Activated CD4-positive, alpha-beta memory T cell treated with anti-CD3 and anti-CD28 coated beads, Interleukin-2, amount 10 ng/mL, durations not matched to agents 7 days and 5 days (primary cell): Measurements from ENCODE around the gene SYVN1. TPM values are rescaled to one million over a fixed set of nuclear protein-coding genes. Genes with fewer than 3 reads are reported as not detected.
"Not testable (repeated sequence)": the region's sequence is repeated elsewhere in the genome, so short reads cannot be mapped to it uniquely, and the experiment has no call there.

Experiments
- CTCF ChIA-PET: fragments of 350-600 bp; sonication (Branson Sonifier 250); formaldehyde crosslinking; loops from one replicate; lab custom pipeline; 2021; ENCODE audit warnings: antibody characterized with exemption, inconsistent platforms; lab: Charles Lee
- POLR2A ChIA-PET: fragments of 350-600 bp; sonication (Branson Sonifier 250); formaldehyde crosslinking; loops from one replicate; lab custom pipeline; 2021; ENCODE audit warnings: antibody characterized with exemption; lab: Charles Lee
- DNase-seq: peaks from one replicate; pipeline ENCODE4 v3.0.0-alpha.2; 2020
- H3K27ac Mint-ChIP-seq: one replicate; pipeline ENCODE4 v1.8.0; 2021; ENCODE audit warnings: mild to moderate bottlenecking, mixed read lengths
- H3K27me3 Mint-ChIP-seq: one replicate; pipeline ENCODE4 v1.8.0; 2021; ENCODE audit warnings: mixed read lengths
- H3K36me3 Mint-ChIP-seq: one replicate; pipeline ENCODE4 v1.8.0; 2021; ENCODE audit warnings: low read depth, mixed read lengths
- H3K4me1 Mint-ChIP-seq: one replicate; pipeline ENCODE4 v1.8.0; 2021; ENCODE audit warnings: mixed read lengths
- H3K4me3 Mint-ChIP-seq: one replicate; pipeline ENCODE4 v1.8.0; 2021; ENCODE audit warnings: mild to moderate bottlenecking, mixed read lengths
- H3K9me3 Mint-ChIP-seq: one replicate; pipeline ENCODE4 v1.8.0; 2021; ENCODE audit warnings: mixed read lengths
- total RNA-seq, 2 experiments: library from RNA; stranded (reverse); gene quantifications; one replicate each; pipeline ENCODE4 v1.2.3, GENCODE V29; 2021

SYVN1 gene
- 10 to 100 TPM; 39.4 to 42.2 TPM for total RNA-seq

GRCh38 chr11:65134240-65134951 lies at the start of gene SYVN1:
Gene SYVN1, minus strand, starts transcription at chr11:65134519. Its CDS starts 918 bp downstream, at chr11:65133601.
- peak within 1 kb of the TSS; percentile 98 for H3K4me3 Mint-ChIP-seq
- peaks cover 34% of the 10 kb centered on the region for H3K36me3 Mint-ChIP-seq
- DNase-seq: peak; percentile 92
- H3K27ac Mint-ChIP-seq: peak within 1 kb of the TSS; percentile 98
- peaks cover 35% of the 10 kb centered on the region for H3K4me1 Mint-ChIP-seq
- H3K9me3 Mint-ChIP-seq: no peaks in the 10 kb centered on the region
- ChIA-PET CTCF (interaction anchor here (0.7 to 3.3 kb wide), 18 partner anchors 9 to 337 kb away, joined by 3 to 25 read pairs (median 5); partner anchors contain the start of genes ARL2, CAPN1, CDC42EP2 and FAU), POLR2A (interaction anchor here (0.6 to 7.2 kb wide), 35 partner anchors 10 to 898 kb away, joined by 3 to 157 read pairs (median 5); partner anchors contain the start of genes ARL2, CAPN1, CDCA5 and DPF2)
- no peaks in the 10 kb centered on the region for H3K27me3 Mint-ChIP-seq

- peaks cover 25% of the 10 kb centered on the region for H3K4me1 Mint-ChIP-seq
- no peaks in the 10 kb centered on the region for H3K9me3 Mint-ChIP-seq
- DNase-seq: no peak
- peaks cover 21% of the 10 kb centered on the region for H3K36me3 Mint-ChIP-seq
- ChIA-PET POLR2A (interaction anchor here (1.2 to 3.9 kb wide), 6 partner anchors 14 to 79 kb away, joined by 4 to 30 read pairs (median 16); partner anchors contain the start of genes FAU, MRPL49, POLA2 and SPDYC), CTCF (interaction anchor here (1.2 to 1.5 kb wide), 2 partner anchors 147 to 150 kb away, joined by 3 read pairs; partner anchors contain the start of gene DPF2)
- H3K27me3 Mint-ChIP-seq: no peaks in the 10 kb centered on the region
- peak overlapping the region; percentile 95 for H3K4me3 Mint-ChIP-seq
- H3K27ac Mint-ChIP-seq: no peak overlapping the region
Measured at GRCh38 chr11:65183201-65183891, 49.0 kb upstream of the SYVN1 start.

GRCh38 chr11:65182258-65183170 lies 48.2 kb upstream of the SYVN1 start:
- peaks cover 21% of the 10 kb centered on the region for H3K36me3 Mint-ChIP-seq
- CTCF ChIA-PET: interaction anchor here (0.9 to 1.5 kb wide), 5 partner anchors 47 to 151 kb away, joined by 3 to 6 read pairs (median 3); partner anchors contain the start of gene DPF2

GRCh38 chr11:65181569-65182257 lies 47.4 kb upstream of the SYVN1 start, which contains the start of gene CAPN1:
Gene CAPN1, plus strand, starts transcription at chr11:65181928. Its CDS starts 774 bp downstream, at chr11:65182702.
- Mint-ChIP-seq H3K9me3 (no peaks in the 10 kb centered on the region), H3K27me3 (no peaks in the 10 kb centered on the region), H3K27ac (peak within 1 kb of the TSS; percentile 85), H3K36me3 (peaks cover 14% of the 10 kb centered on the region), H3K4me3 (peak within 1 kb of the TSS; percentile 95), H3K4me1 (peaks cover 25% of the 10 kb centered on the region)
- CTCF ChIA-PET: interaction anchor here (0.9 to 1.5 kb wide), 6 partner anchors 46 to 169 kb away, joined by 3 to 6 read pairs (median 4); partner anchors contain the start of gene DPF2
- DNase-seq: peak; percentile 83
- POLR2A ChIA-PET: interaction anchor here (0.7 to 3.9 kb wide), 11 partner anchors 12 to 318 kb away, joined by 3 to 30 read pairs (median 7); partner anchors contain the start of genes FAU, MRPL49, POLA2 and SPDYC

More at GRCh38 chr11:65182258-65183170, 48.2 kb upstream of the SYVN1 start:
- H3K27me3 Mint-ChIP-seq: no peaks in the 10 kb centered on the region
- POLR2A ChIA-PET: interaction anchor here (0.9 to 3.9 kb wide), 9 partner anchors 13 to 317 kb away, joined by 3 to 30 read pairs (median 10); partner anchors contain the start of genes FAU, MRPL49, POLA2 and SPDYC
- no peak for DNase-seq
- peak overlapping the region; percentile 75 for H3K27ac Mint-ChIP-seq
- peak overlapping the region; percentile 95 for H3K4me3 Mint-ChIP-seq
- H3K4me1 Mint-ChIP-seq: peaks cover 25% of the 10 kb centered on the region
- no peaks in the 10 kb centered on the region for H3K9me3 Mint-ChIP-seq

GRCh38 chr11:65180877-65181568 lies 46.7 kb upstream of the SYVN1 start:
- DNase-seq: peak; percentile 65
- Mint-ChIP-seq H3K4me3 (peak overlapping the region; percentile 95), H3K27ac (peak overlapping the region; percentile 65), H3K4me1 (peaks cover 25% of the 10 kb centered on the region), H3K9me3 (no peaks in the 10 kb centered on the region), H3K36me3 (peaks cover 9% of the 10 kb centered on the region), H3K27me3 (no peaks in the 10 kb centered on the region)
- POLR2A ChIA-PET: interaction anchor here (0.7 to 3.9 kb wide), 11 partner anchors 12 to 318 kb away, joined by 3 to 30 read pairs (median 7); partner anchors contain the start of genes FAU, MRPL49, POLA2 and SPDYC
- CTCF ChIA-PET: interaction anchor here (0.9 to 2.2 kb wide), 7 partner anchors 46 to 168 kb away, joined by 3 to 9 read pairs (median 4); no protein-coding TSS in a partner anchor

DNA sequence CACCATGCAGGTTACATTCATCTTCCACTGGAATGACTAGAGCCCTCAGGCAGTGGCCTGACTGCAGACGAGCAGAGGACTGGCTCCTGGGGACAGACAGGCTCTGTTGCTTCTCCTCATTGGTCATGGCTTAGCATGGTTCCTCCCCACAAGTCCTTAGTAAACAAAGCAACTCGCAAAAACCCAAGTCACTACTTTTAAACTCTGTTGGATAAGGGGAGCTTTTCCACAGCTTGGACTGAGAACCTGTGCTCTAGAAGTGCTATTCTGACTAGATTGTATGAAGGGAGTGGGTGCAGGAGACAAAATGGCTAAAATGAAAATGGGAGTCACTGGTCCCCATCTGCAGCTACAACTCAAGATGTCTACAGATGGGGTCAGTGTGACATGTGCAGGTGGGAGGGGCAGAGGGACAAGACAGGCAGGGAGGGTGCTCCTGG lies 40.3 kb upstream of the SYVN1 start:
- POLR2A ChIA-PET, DNase-seq, H3K4me1 Mint-ChIP-seq, H3K4me3 Mint-ChIP-seq, H3K27me3 Mint-ChIP-seq, H3K27ac Mint-ChIP-seq, H3K36me3 Mint-ChIP-seq, H3K9me3 Mint-ChIP-seq: not testable (repeated sequence)
- CTCF ChIA-PET: interaction anchor here (0.5 kb wide), 1 partner anchor 68 kb away, joined by 3 read pairs; no protein-coding TSS in a partner anchor

DNA sequence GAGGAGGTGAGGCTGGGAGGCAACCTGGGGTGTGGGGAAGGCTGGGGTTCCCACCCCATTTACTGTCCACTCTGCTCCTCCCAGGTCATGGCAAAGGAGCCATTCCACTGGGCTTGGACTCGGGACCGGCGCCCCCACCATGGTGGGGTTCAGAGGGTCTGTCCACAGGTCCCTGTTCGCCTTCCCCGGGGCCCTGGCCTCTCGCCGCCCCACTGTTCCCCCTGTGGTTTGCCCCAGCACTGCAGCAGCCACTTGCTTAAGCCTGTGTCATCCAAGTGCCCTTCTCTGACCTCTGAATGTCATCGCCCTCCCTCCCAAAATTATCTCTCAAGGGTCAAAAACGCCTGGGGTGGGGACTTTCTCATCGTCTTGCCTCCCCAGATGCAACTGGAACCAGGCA lies 38.3 kb upstream of the SYVN1 start:
- H3K27me3 Mint-ChIP-seq: no peaks in the 10 kb centered on the region
- DNase-seq: no peak
- no peaks in the 10 kb centered on the region for H3K9me3 Mint-ChIP-seq
- ChIA-PET CTCF (interaction anchor here (1.3 kb wide), 1 partner anchor 37 kb away, joined by 5 read pairs; no protein-coding TSS in a partner anchor), POLR2A (no interaction called here)
- no peaks in the 10 kb centered on the region for H3K36me3 Mint-ChIP-seq
- H3K27ac Mint-ChIP-seq: no peak overlapping the region
- H3K4me3 Mint-ChIP-seq: no peak overlapping the region
- peaks cover 11% of the 10 kb centered on the region for H3K4me1 Mint-ChIP-seq

DNA sequence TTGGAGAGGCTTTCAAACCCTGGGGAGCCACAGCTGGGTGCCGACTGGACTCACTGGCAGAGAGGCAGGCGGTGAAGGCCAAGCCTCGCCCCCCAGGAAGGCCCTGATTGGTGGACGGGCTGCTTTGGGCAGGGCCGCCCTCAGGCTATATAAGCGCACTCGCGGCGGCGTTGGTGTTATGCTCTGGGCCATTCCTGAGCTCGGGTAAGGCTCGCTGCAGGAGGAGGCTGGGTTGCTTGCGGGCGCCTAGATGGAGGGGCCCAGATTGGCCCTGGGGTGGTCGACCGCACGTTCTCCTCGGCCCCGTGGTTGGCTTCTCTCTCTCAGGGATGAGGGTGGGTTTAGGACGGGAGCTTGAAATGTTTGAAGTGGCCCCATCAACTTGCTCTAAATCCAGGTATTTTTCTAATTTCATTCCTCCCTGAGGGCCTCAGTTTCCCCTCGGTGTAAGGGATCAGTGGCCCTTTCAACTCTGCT lies 35.8 kb upstream of the SYVN1 start, which contains the start of gene SPDYC:
TSS of gene SPDYC (plus strand) at position 176 of the 477 bp plus-strand sequence. CDS start 1,125 bp downstream, outside the sequence.
- no peaks in the 10 kb centered on the region for H3K27me3 Mint-ChIP-seq
- H3K36me3 Mint-ChIP-seq: no peaks in the 10 kb centered on the region
- no peaks in the 10 kb centered on the region for H3K9me3 Mint-ChIP-seq
- POLR2A ChIA-PET: interaction anchor here (1.3 to 2.7 kb wide), 2 partner anchors 12 to 35 kb away, joined by 5 to 10 read pairs; partner anchors contain the start of gene CAPN1
- CTCF ChIA-PET: interaction anchor here (0.8 to 1.5 kb wide), 3 partner anchors 9 to 79 kb away, joined by 3 read pairs; partner anchors contain the start of gene TM7SF2
- H3K4me3 Mint-ChIP-seq: no peak within 1 kb of the TSS
- no peak for DNase-seq
- peak within 1 kb of the TSS; percentile 70 for H3K27ac Mint-ChIP-seq
- H3K4me1 Mint-ChIP-seq: peaks cover 11% of the 10 kb centered on the region

GRCh38 chr11:65169164-65169641 lies 34.9 kb upstream of the SYVN1 start:
- ChIA-PET POLR2A (interaction anchor here (1.2 to 2.7 kb wide), 3 partner anchors 11 to 34 kb away, joined by 3 to 10 read pairs (median 5); partner anchors contain the start of gene CAPN1), CTCF (interaction anchor here (1.3 to 1.5 kb wide), 2 partner anchors 10 to 58 kb away, joined by 3 read pairs; partner anchors contain the start of gene TM7SF2)
- no peaks in the 10 kb centered on the region for H3K27me3 Mint-ChIP-seq
- peak overlapping the region; percentile 70 for H3K27ac Mint-ChIP-seq
- no peak overlapping the region for H3K4me3 Mint-ChIP-seq
- DNase-seq: no peak
- no peaks in the 10 kb centered on the region for H3K36me3 Mint-ChIP-seq
- no peaks in the 10 kb centered on the region for H3K9me3 Mint-ChIP-seq
- H3K4me1 Mint-ChIP-seq: peaks cover 11% of the 10 kb centered on the region

GRCh38 chr11:65167656-65168055 lies 33.3 kb upstream of the SYVN1 start:
- CTCF ChIA-PET: no interaction called here

More at GRCh38 chr11:65167656-65168055, 33.3 kb upstream of the SYVN1 start:
- Mint-ChIP-seq H3K4me3 (no peak overlapping the region), H3K9me3 (no peaks in the 10 kb centered on the region), H3K27me3 (no peaks in the 10 kb centered on the region), H3K4me1 (peaks cover 11% of the 10 kb centered on the region), H3K27ac (no peak overlapping the region), H3K36me3 (no peaks in the 10 kb centered on the region)
- POLR2A ChIA-PET: no interaction called here
- no peak for DNase-seq
